Measurements from ENCODE around the gene XKR7.

DNA sequence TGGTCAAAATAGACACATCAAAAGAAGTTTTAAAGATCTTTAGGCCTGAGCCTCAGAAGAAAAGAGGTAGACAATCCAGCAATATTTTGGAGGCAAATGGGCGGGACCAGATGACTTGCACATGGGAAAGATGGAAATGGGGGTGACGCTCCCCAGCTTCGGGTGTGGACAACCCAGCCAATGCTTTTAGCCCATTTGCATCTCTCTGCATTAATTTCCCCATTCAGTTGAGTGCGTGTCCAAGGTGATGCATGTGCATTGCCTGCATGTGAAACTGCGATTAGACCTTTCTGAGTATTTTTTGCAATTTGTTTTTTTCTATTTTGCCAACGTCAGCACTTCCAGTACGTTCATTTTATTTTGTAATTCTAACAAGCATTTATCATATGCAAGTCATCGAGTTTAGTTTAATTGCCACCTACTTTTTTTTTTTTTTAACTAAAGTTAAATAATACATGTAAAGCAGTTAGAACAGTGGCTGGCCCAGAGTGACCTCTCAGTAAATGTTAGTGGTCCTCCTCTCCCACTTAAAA lies 40.3 kb upstream of the XKR7 start:
- TF ChIP-seq, protein P1, sequence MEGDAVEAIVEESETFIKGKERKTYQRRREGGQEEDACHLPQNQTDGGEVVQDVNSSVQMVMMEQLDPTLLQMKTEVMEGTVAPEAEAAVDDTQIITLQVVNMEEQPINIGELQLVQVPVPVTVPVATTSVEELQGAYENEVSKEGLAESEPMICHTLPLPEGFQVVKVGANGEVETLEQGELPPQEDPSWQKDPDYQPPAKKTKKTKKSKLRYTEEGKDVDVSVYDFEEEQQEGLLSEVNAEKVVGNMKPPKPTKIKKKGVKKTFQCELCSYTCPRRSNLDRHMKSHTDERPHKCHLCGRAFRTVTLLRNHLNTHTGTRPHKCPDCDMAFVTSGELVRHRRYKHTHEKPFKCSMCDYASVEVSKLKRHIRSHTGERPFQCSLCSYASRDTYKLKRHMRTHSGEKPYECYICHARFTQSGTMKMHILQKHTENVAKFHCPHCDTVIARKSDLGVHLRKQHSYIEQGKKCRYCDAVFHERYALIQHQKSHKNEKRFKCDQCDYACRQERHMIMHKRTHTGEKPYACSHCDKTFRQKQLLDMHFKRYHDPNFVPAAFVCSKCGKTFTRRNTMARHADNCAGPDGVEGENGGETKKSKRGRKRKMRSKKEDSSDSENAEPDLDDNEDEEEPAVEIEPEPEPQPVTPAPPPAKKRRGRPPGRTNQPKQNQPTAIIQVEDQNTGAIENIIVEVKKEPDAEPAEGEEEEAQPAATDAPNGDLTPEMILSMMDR (IDR thresholded peaks at IDR 0.05), result no peak
- TF ChIP-seq ZFX (IDR thresholded peaks at IDR 0.05; ENCODE audit: borderline replicate concordance), result no peak
